ENCODE measurements around the gene CITED1.
"Not testable (repeated sequence)": the region's sequence is repeated elsewhere in the genome, so short reads cannot be mapped to it uniquely, and the experiment has no call there.

The CITED1 gene

GRCh38 chrX:72305286-72306084 is at the start of gene CITED1:
CITED1 (minus strand) TSS chrX:72305914; CDS start chrX:72302869, 3,045 bp downstream.
- no peak for DNase-seq (ENCODE audit: low read depth)

- no peak for DNase-seq (ENCODE audit: low read depth)
Observed at GRCh38 chrX:72352786-72353185, 47.1 kb upstream of the CITED1 start.

- peak; percentile 69 for DNase-seq (ENCODE audit: low read depth)
Observed at GRCh38 chrX:72351606-72352334, 46.1 kb upstream of the CITED1 start.

GRCh38 chrX:72349190-72349589 is 43.5 kb upstream of the CITED1 start:
- DNase-seq (ENCODE audit: low read depth), result no peak

GRCh38 chrX:72348247-72348979 is 42.7 kb upstream of the CITED1 start:
- DNase-seq (ENCODE audit: low read depth), result no peak

GRCh38 chrX:72347366-72347765 is 41.7 kb upstream of the CITED1 start:
- peak; percentile 10 for DNase-seq (ENCODE audit: low read depth)

GRCh38 chrX:72346302-72346949 is 40.7 kb upstream of the CITED1 start:
- DNase-seq (ENCODE audit: low read depth), result no peak

GRCh38 chrX:72340626-72341025 is 34.9 kb upstream of the CITED1 start:
- no peak for DNase-seq (ENCODE audit: low read depth)

- no peak for DNase-seq (ENCODE audit: low read depth)
Observed at GRCh38 chrX:72340041-72340440, 34.3 kb upstream of the CITED1 start.

GRCh38 chrX:72330131-72330530 is 24.4 kb upstream of the CITED1 start:
- DNase-seq (ENCODE audit: low read depth), result no peak

- no peak for DNase-seq (ENCODE audit: low read depth)
Observed at GRCh38 chrX:72326605-72327300, 21.0 kb upstream of the CITED1 start.

- DNase-seq (ENCODE audit: low read depth), result not testable (repeated sequence)
Observed at GRCh38 chrX:72319651-72320050, 13.9 kb upstream of the CITED1 start.

GRCh38 chrX:72317139-72317538 is 11.4 kb upstream of the CITED1 start:
- no peak for DNase-seq (ENCODE audit: low read depth)

- DNase-seq (ENCODE audit: low read depth), result no peak
Observed at GRCh38 chrX:72316408-72317110, 10.8 kb upstream of the CITED1 start.

GRCh38 chrX:72314881-72315280 is 9.2 kb upstream of the CITED1 start:
- DNase-seq (ENCODE audit: low read depth), result no peak

GRCh38 chrX:72313707-72314641 is 8.3 kb upstream of the CITED1 start:
- no peak for DNase-seq (ENCODE audit: low read depth)

GRCh38 chrX:72312311-72312940 is 6.7 kb upstream of the CITED1 start:
- DNase-seq (ENCODE audit: low read depth), result no peak

GRCh38 chrX:72309297-72310071 is 3.8 kb upstream of the CITED1 start:
- no peak for DNase-seq (ENCODE audit: low read depth)
